Dendritic cell treated with granulocyte-macrophage colony-stimulating factor and Interleukin-4, amounts not matched to agents 40 ng/mL and 50 ng/mL, for 4 days (primary cell): ENCODE data around the gene KATNA1.
"Not testable (repeated sequence)": the region's sequence is repeated elsewhere in the genome, so short reads cannot be mapped to it uniquely, and the experiment has no call there.

Experiments
- H3K27ac Mint-ChIP-seq: one replicate; pipeline ENCODE4 v1.8.0; 2022; ENCODE audit warnings: mild to moderate bottlenecking, mixed read lengths
- H3K27me3 Mint-ChIP-seq: one replicate; pipeline ENCODE4 v1.8.0; 2022; ENCODE audit warnings: mild to moderate bottlenecking, mixed read lengths
- H3K36me3 Mint-ChIP-seq: one replicate; pipeline ENCODE4 v1.8.0; 2022; ENCODE audit warnings: low read depth, mixed read lengths
- H3K4me1 Mint-ChIP-seq: one replicate; pipeline ENCODE4 v1.8.0; 2022; ENCODE audit warnings: low read depth, mixed read lengths
- H3K4me3 Mint-ChIP-seq: one replicate; pipeline ENCODE4 v1.8.0; 2022; ENCODE audit warnings: mild to moderate bottlenecking, moderate library complexity, mixed read lengths
- H3K9me3 Mint-ChIP-seq: one replicate; pipeline ENCODE4 v1.8.0; 2022; ENCODE audit warnings: mixed read lengths
- intact Hi-C: fragments of 100-400 bp; cut with micrococcal nuclease; formaldehyde crosslinking; loops from one replicate; pipeline ENCODE4 v1.15.0; 2022

Gene KATNA1

GRCh38 chr6:149648148-149649145 is at the start of gene KATNA1:
Gene KATNA1, minus strand, starts transcription at chr6:149648714. Its CDS starts 10,167 bp downstream, at chr6:149638547.
- no peaks in the 10 kb centered on the region for H3K27me3 Mint-ChIP-seq
- intact Hi-C loops: loop anchor here (5.0 kb wide), 1 partner anchor 81 kb away; the partner anchor contains the start of gene GINM1
- H3K4me1 Mint-ChIP-seq: peaks cover 18% of the 10 kb centered on the region
- H3K9me3 Mint-ChIP-seq: no peaks in the 10 kb centered on the region
- peaks cover 10% of the 10 kb centered on the region for H3K36me3 Mint-ChIP-seq
- peak within 1 kb of the TSS; percentile 87 for H3K4me3 Mint-ChIP-seq
- H3K27ac Mint-ChIP-seq: peak within 1 kb of the TSS; percentile 91

GRCh38 chr6:149698175-149698574 is 49.7 kb upstream of the KATNA1 start:
- intact Hi-C loops: no loop called here
- Mint-ChIP-seq H3K27ac (no peak overlapping the region), H3K4me3 (no peak overlapping the region), H3K4me1 (no peaks in the 10 kb centered on the region), H3K27me3 (no peaks in the 10 kb centered on the region), H3K36me3 (peaks cover 40% of the 10 kb centered on the region), H3K9me3 (no peaks in the 10 kb centered on the region)

- no peaks in the 10 kb centered on the region for H3K4me1 Mint-ChIP-seq
- no peaks in the 10 kb centered on the region for H3K27me3 Mint-ChIP-seq
- intact Hi-C loops: no loop called here
- peaks cover 53% of the 10 kb centered on the region for H3K36me3 Mint-ChIP-seq
- no peaks in the 10 kb centered on the region for H3K9me3 Mint-ChIP-seq
- no peak overlapping the region for H3K27ac Mint-ChIP-seq
- no peak overlapping the region for H3K4me3 Mint-ChIP-seq
Observed at GRCh38 chr6:149696901-149697300, 48.4 kb upstream of the KATNA1 start.

GRCh38 chr6:149694921-149695320 is 46.4 kb upstream of the KATNA1 start:
- no peak overlapping the region for H3K4me3 Mint-ChIP-seq
- intact Hi-C loops: no loop called here
- H3K27me3 Mint-ChIP-seq: no peaks in the 10 kb centered on the region
- H3K36me3 Mint-ChIP-seq: peaks cover 58% of the 10 kb centered on the region
- no peaks in the 10 kb centered on the region for H3K4me1 Mint-ChIP-seq
- H3K9me3 Mint-ChIP-seq: no peaks in the 10 kb centered on the region
- H3K27ac Mint-ChIP-seq: no peak overlapping the region

- Mint-ChIP-seq H3K36me3 (peaks cover 78% of the 10 kb centered on the region), H3K27me3 (no peaks in the 10 kb centered on the region), H3K4me1 (no peaks in the 10 kb centered on the region), H3K27ac (no peak overlapping the region), H3K4me3 (no peak overlapping the region), H3K9me3 (no peaks in the 10 kb centered on the region)
- intact Hi-C loops: no loop called here
Observed at GRCh38 chr6:149691201-149691600, 42.7 kb upstream of the KATNA1 start.

GRCh38 chr6:149686230-149686629 is 37.7 kb upstream of the KATNA1 start:
- no peak overlapping the region for H3K4me3 Mint-ChIP-seq
- peaks cover 75% of the 10 kb centered on the region for H3K36me3 Mint-ChIP-seq
- H3K27me3 Mint-ChIP-seq: no peaks in the 10 kb centered on the region
- H3K4me1 Mint-ChIP-seq: no peaks in the 10 kb centered on the region
- intact Hi-C loops: no loop called here
- H3K9me3 Mint-ChIP-seq: no peaks in the 10 kb centered on the region
- H3K27ac Mint-ChIP-seq: no peak overlapping the region

- Mint-ChIP-seq H3K27me3 (no peaks in the 10 kb centered on the region), H3K27ac (no peak overlapping the region), H3K9me3 (no peaks in the 10 kb centered on the region), H3K4me1 (no peaks in the 10 kb centered on the region), H3K36me3 (peaks cover 62% of the 10 kb centered on the region), H3K4me3 (no peak overlapping the region)
- intact Hi-C loops: no loop called here
Observed at GRCh38 chr6:149683256-149683859, 34.8 kb upstream of the KATNA1 start.

- H3K9me3 Mint-ChIP-seq, H3K27ac Mint-ChIP-seq, intact Hi-C loops, H3K4me3 Mint-ChIP-seq, H3K27me3 Mint-ChIP-seq, H3K4me1 Mint-ChIP-seq: not testable (repeated sequence)
- H3K36me3 Mint-ChIP-seq: peaks cover 62% of the 10 kb centered on the region
Observed at GRCh38 chr6:149681845-149682244, 33.3 kb upstream of the KATNA1 start.

- Mint-ChIP-seq H3K27me3 (no peaks in the 10 kb centered on the region), H3K4me1 (no peaks in the 10 kb centered on the region), H3K36me3 (peaks cover 62% of the 10 kb centered on the region), H3K9me3 (no peaks in the 10 kb centered on the region), H3K27ac (no peak overlapping the region), H3K4me3 (no peak overlapping the region)
- intact Hi-C loops: no loop called here
Observed at GRCh38 chr6:149681209-149681608, 32.7 kb upstream of the KATNA1 start.

GRCh38 chr6:149680503-149680902 is 32.0 kb upstream of the KATNA1 start:
- H3K4me3 Mint-ChIP-seq: no peak overlapping the region
- intact Hi-C loops: no loop called here
- H3K27ac Mint-ChIP-seq: no peak overlapping the region
- H3K27me3 Mint-ChIP-seq: no peaks in the 10 kb centered on the region
- H3K9me3 Mint-ChIP-seq: no peaks in the 10 kb centered on the region
- H3K36me3 Mint-ChIP-seq: peaks cover 65% of the 10 kb centered on the region
- no peaks in the 10 kb centered on the region for H3K4me1 Mint-ChIP-seq

GRCh38 chr6:149672265-149672664 is 23.8 kb upstream of the KATNA1 start:
- H3K27me3 Mint-ChIP-seq, H3K27ac Mint-ChIP-seq, H3K4me3 Mint-ChIP-seq, intact Hi-C loops, H3K9me3 Mint-ChIP-seq, H3K4me1 Mint-ChIP-seq: not testable (repeated sequence)
- H3K36me3 Mint-ChIP-seq: peaks cover 99% of the 10 kb centered on the region

GRCh38 chr6:149660028-149660427 is 11.5 kb upstream of the KATNA1 start:
- no peaks in the 10 kb centered on the region for H3K27me3 Mint-ChIP-seq
- H3K27ac Mint-ChIP-seq: no peak overlapping the region
- H3K4me1 Mint-ChIP-seq: no peaks in the 10 kb centered on the region
- H3K9me3 Mint-ChIP-seq: no peaks in the 10 kb centered on the region
- H3K4me3 Mint-ChIP-seq: no peak overlapping the region
- peaks cover 62% of the 10 kb centered on the region for H3K36me3 Mint-ChIP-seq
- intact Hi-C loops: no loop called here

GRCh38 chr6:149657441-149657840 is 8.9 kb upstream of the KATNA1 start:
- Mint-ChIP-seq H3K36me3 (peaks cover 37% of the 10 kb centered on the region), H3K4me3 (no peak overlapping the region), H3K9me3 (no peaks in the 10 kb centered on the region), H3K27ac (no peak overlapping the region), H3K27me3 (no peaks in the 10 kb centered on the region), H3K4me1 (no peaks in the 10 kb centered on the region)
- intact Hi-C loops: no loop called here

- H3K27ac Mint-ChIP-seq: no peak overlapping the region
- no peaks in the 10 kb centered on the region for H3K27me3 Mint-ChIP-seq
- no peak overlapping the region for H3K4me3 Mint-ChIP-seq
- peaks cover 10% of the 10 kb centered on the region for H3K36me3 Mint-ChIP-seq
- intact Hi-C loops: no loop called here
- peaks cover 10% of the 10 kb centered on the region for H3K4me1 Mint-ChIP-seq
- no peaks in the 10 kb centered on the region for H3K9me3 Mint-ChIP-seq
Observed at GRCh38 chr6:149651056-149651455, 2.5 kb upstream of the KATNA1 start.
